ENCODE measurements around the gene MARCHF11. TPM values are rescaled to one million over a fixed set of nuclear protein-coding genes. Genes with fewer than 3 reads are reported as not detected.

Gene MARCHF11
- total and polyA plus RNA-seq, 2 experiments from 2014 or later, result 0.17 to 1.5 TPM

GRCh38 chr5:16082982-16083381 is 96.6 kb downstream of the MARCHF11 start:
- H3K9me3 Mint-ChIP-seq, result peaks cover 4% of the 10 kb centered on the region; the same call in 2 of the 3 replicates
- DNase-seq (ENCODE audit: low spot score), result no peak
- H3K27me3 Mint-ChIP-seq (ENCODE audit: insufficient read depth, low read depth, poor library complexity), result peaks cover 6% of the 10 kb centered on the region
- no peak overlapping the region for H3K4me3 Mint-ChIP-seq
- Histone ChIP-seq H4K20me1 (replicated peaks; ENCODE audit: insufficient read depth) (no peaks in the 10 kb centered on the region), H3K4me1 (ENCODE audit: insufficient read depth) (no peaks in the 10 kb centered on the region), H3K36me3 (ENCODE audit: insufficient read depth) (no peaks in the 10 kb centered on the region), H3K4me2 (no peak overlapping the region), H3K79me2 (replicated peaks; ENCODE audit: insufficient read depth) (no peaks in the 10 kb centered on the region), H3K27ac (ENCODE audit: low read depth) (no peak overlapping the region), H2AFZ (peak overlapping the region; percentile 28; the same call in 1 of the 2 replicates), H3K4me3 (no peak overlapping the region), H3K27me3 (ENCODE audit: insufficient read depth) (no peaks in the 10 kb centered on the region), H3K9me2 (ENCODE audit: insufficient read depth) (peaks cover 5% of the 10 kb centered on the region; the same call in 1 of the 2 replicates), H3F3A (replicated peaks; ENCODE audit: low read depth) (no peaks in the 10 kb centered on the region)
- H3K27ac Mint-ChIP-seq, result no peak overlapping the region
- TF ChIP-seq REST (IDR thresholded peaks at IDR 0.05; ENCODE audit: unreplicated experiment) (no peak), NANOG (IDR thresholded peaks at IDR 0.05; ENCODE audit: borderline replicate concordance) (no peak), ETS1 (IDR thresholded peaks at IDR 0.05) (no peak), EZH2phosphoT487 (IDR thresholded peaks at IDR 0.05; ENCODE audit: unreplicated experiment) (no peak), JUNB (IDR thresholded peaks at IDR 0.05; ENCODE audit: unreplicated experiment) (no peak), EZH2 (IDR thresholded peaks at IDR 0.05; ENCODE audit: low read depth, unreplicated experiment) (no peak), CTCF (conservative IDR thresholded peaks at IDR 0.05; ENCODE audit: low read depth in 2 of 2) (no peak), ZNF114 (CRISPR knock-in tag; IDR thresholded peaks at IDR 0.05) (no peak), ZNF331 (CRISPR knock-in tag; IDR thresholded peaks at IDR 0.05; ENCODE audit: low read depth) (no peak)
- peaks cover 18% of the 10 kb centered on the region for H3K4me1 Mint-ChIP-seq
- H3K36me3 Mint-ChIP-seq (ENCODE audit: low read depth), result no peaks in the 10 kb centered on the region; the same call in 2 of the 3 replicates
- ATAC-seq, result no peak

GRCh38 chr5:16082053-16082452 is 97.5 kb downstream of the MARCHF11 start:
- H3K36me3 ChIP-seq (ENCODE audit: insufficient read depth), result no peaks in the 10 kb centered on the region
- H3K79me2 ChIP-seq (replicated peaks; ENCODE audit: insufficient read depth), result no peaks in the 10 kb centered on the region
- Mint-ChIP-seq H3K36me3 (ENCODE audit: low read depth) (no peaks in the 10 kb centered on the region; the same call in 2 of the 3 replicates), H3K9me3 (peaks cover 4% of the 10 kb centered on the region; the same call in 2 of the 3 replicates), H3K27ac (no peak overlapping the region), H3K4me1 (peaks cover 18% of the 10 kb centered on the region), H3K27me3 (ENCODE audit: insufficient read depth, low read depth, poor library complexity) (peaks cover 6% of the 10 kb centered on the region), H3K4me3 (no peak overlapping the region)
- H3K4me2 ChIP-seq, result no peak overlapping the region
- H3K4me1 ChIP-seq (ENCODE audit: insufficient read depth), result no peaks in the 10 kb centered on the region
- no peak overlapping the region for H3K27ac ChIP-seq (ENCODE audit: low read depth)
- peaks cover 5% of the 10 kb centered on the region; the same call in 1 of the 2 replicates for H3K9me2 ChIP-seq (ENCODE audit: insufficient read depth)
- H3K4me3 ChIP-seq, result no peak overlapping the region
- peak; percentile 85 for ATAC-seq
- peak; percentile 28 for DNase-seq (ENCODE audit: low spot score)
- no peaks in the 10 kb centered on the region for H4K20me1 ChIP-seq (replicated peaks; ENCODE audit: insufficient read depth)
- peak overlapping the region; percentile 28; the same call in 1 of the 2 replicates for H2AFZ ChIP-seq
- H3F3A ChIP-seq (replicated peaks; ENCODE audit: low read depth), result no peaks in the 10 kb centered on the region
- no peaks in the 10 kb centered on the region for H3K27me3 ChIP-seq (ENCODE audit: insufficient read depth)
- TF ChIP-seq ZNF114 (CRISPR knock-in tag; IDR thresholded peaks at IDR 0.05), result no peak
- no peak for TF ChIP-seq REST (IDR thresholded peaks at IDR 0.05; ENCODE audit: unreplicated experiment)
- no peak for TF ChIP-seq EZH2phosphoT487 (IDR thresholded peaks at IDR 0.05; ENCODE audit: unreplicated experiment)
- TF ChIP-seq ZNF331 (CRISPR knock-in tag; IDR thresholded peaks at IDR 0.05; ENCODE audit: low read depth), result no peak
- TF ChIP-seq CTCF (conservative IDR thresholded peaks at IDR 0.05; ENCODE audit: low read depth in 2 of 2), result no peak
- no peak for TF ChIP-seq ETS1 (IDR thresholded peaks at IDR 0.05)

Data from GM23338 (cell line).